WTC11 (cell line): ENCODE data around the gene MLF2. TPM values are rescaled to one million over a fixed set of nuclear protein-coding genes. Genes with fewer than 3 reads are reported as not detected.

ENCODE experiments used
- ATAC-seq: fragments of 200-7000 bp; cut with Tn5 transposase; 2 replicates; pipeline ENCODE4 v1.10.0; 2021; ENCODE audit warnings: mild to moderate bottlenecking, moderate library complexity
- CTCF ChIA-PET: fragments of 300-600 bp; sonication (Branson Sonifier 250); formaldehyde crosslinking; loops from one replicate; lab custom pipeline; 2021; ENCODE audit warnings: antibody characterized with exemption; lab: Charles Lee
- POLR2A ChIA-PET: fragments of 350-600 bp; sonication (Branson Sonifier 250); formaldehyde crosslinking; loops from one replicate; lab custom pipeline; 2021; ENCODE audit warnings: antibody characterized with exemption; lab: Charles Lee
- DNase-seq: peaks from one replicate; pipeline ENCODE4 v3.0.0; 2021; ENCODE audit warnings: low spot score
- H3K27ac Mint-ChIP-seq: 2 replicates; pipeline ENCODE4 v1.8.0; 2021; ENCODE audit warnings: mixed read lengths
- H3K27me3 Mint-ChIP-seq: 2 replicates; pipeline ENCODE4 v1.8.0; 2021; ENCODE audit warnings: low read depth, mild to moderate bottlenecking, moderate library complexity, mixed read lengths
- H3K36me3 Mint-ChIP-seq: 2 replicates; pipeline ENCODE4 v1.8.0; 2021; ENCODE audit warnings: mixed read lengths
- H3K4me1 Mint-ChIP-seq: 2 replicates; pipeline ENCODE4 v1.8.0; 2022; ENCODE audit warnings: mixed read lengths
- H3K4me3 Mint-ChIP-seq: 2 replicates; pipeline ENCODE4 v1.8.0; 2021; ENCODE audit warnings: mild to moderate bottlenecking, moderate library complexity, mixed read lengths
- H3K9me3 Mint-ChIP-seq: 2 replicates; pipeline ENCODE4 v1.8.0; 2021; ENCODE audit warnings: mixed read lengths
- ATF1 ChIP-seq: sonication (generic); formaldehyde crosslinking; IDR thresholded peaks from 2 replicates; pipeline ENCODE4 v1.8.1; 2023; ENCODE audit warnings: mild to moderate bottlenecking, moderate library complexity, missing genetic modification reagents
- ERG ChIP-seq: fragments of 250-450 bp; sonication (Bioruptor Pico); IDR thresholded peaks from 2 replicates; pipeline ENCODE4 v1.8.0; 2021; ENCODE audit warnings: mild to moderate bottlenecking
- NFE2L1 ChIP-seq: sonication (generic); formaldehyde crosslinking; IDR thresholded peaks from 2 replicates; pipeline ENCODE4 v1.8.1; 2023; ENCODE audit warnings: missing genetic modification reagents
- OVOL2 ChIP-seq: fragments of 250-450 bp; sonication (Bioruptor Pico); IDR thresholded peaks from 2 replicates; pipeline ENCODE4 v1.9.0; 2021; ENCODE audit warnings: mild to moderate bottlenecking, borderline replicate concordance
- SMAD4 ChIP-seq: sonication (generic); formaldehyde crosslinking; IDR thresholded peaks from 2 replicates; pipeline ENCODE4 v1.8.0; 2022; ENCODE audit warnings: mild to moderate bottlenecking, missing genetic modification reagents
- TEAD4 ChIP-seq: sonication (generic); formaldehyde crosslinking; IDR thresholded peaks from 2 replicates; pipeline ENCODE4 v1.8.0; 2022; ENCODE audit warnings: mild to moderate bottlenecking, missing genetic modification reagents
- ZBTB21 ChIP-seq: sonication (generic); formaldehyde crosslinking; IDR thresholded peaks from 2 replicates; pipeline ENCODE4 v1.8.1; 2023; ENCODE audit warnings: mild to moderate bottlenecking, missing genetic modification reagents, borderline replicate concordance
- total RNA-seq: library from RNA; stranded (reverse); gene quantifications from 3 replicates; pipeline ENCODE4 v1.2.3, GENCODE V29; 2021
- TF ChIP-seq, protein P1 (sequence below): fragments of 250-450 bp; sonication (Bioruptor Pico); IDR thresholded peaks from 2 replicates; pipeline ENCODE4 v1.9.0; 2021; ENCODE audit warnings: mild to moderate bottlenecking, borderline replicate concordance
- TF ChIP-seq, protein P2 (sequence below): fragments of 250-450 bp; sonication (Bioruptor Pico); IDR thresholded peaks from 2 replicates; pipeline ENCODE4 v1.9.0; 2021; ENCODE audit warnings: mild to moderate bottlenecking
- TF ChIP-seq, protein P3 (sequence below): fragments of 250-450 bp; sonication (Bioruptor Pico); conservative IDR thresholded peaks from 2 replicates; pipeline ENCODE4 v1.9.0; 2021; ENCODE audit warnings: mild to moderate bottlenecking
- TF ChIP-seq, protein P4 (sequence below): fragments of 250-450 bp; sonication (Bioruptor Pico); IDR thresholded peaks from 2 replicates; pipeline ENCODE4 v2.1.2; 2022; ENCODE audit warnings: mild to moderate bottlenecking, moderate library complexity

MLF2 gene
- total RNA-seq, 1 experiment from 2014 or later, result 236 TPM

GRCh38 chr12:6795088-6795487 lies 42.1 kb upstream of the MLF2 start (continued):
- TF ChIP-seq, protein P1, sequence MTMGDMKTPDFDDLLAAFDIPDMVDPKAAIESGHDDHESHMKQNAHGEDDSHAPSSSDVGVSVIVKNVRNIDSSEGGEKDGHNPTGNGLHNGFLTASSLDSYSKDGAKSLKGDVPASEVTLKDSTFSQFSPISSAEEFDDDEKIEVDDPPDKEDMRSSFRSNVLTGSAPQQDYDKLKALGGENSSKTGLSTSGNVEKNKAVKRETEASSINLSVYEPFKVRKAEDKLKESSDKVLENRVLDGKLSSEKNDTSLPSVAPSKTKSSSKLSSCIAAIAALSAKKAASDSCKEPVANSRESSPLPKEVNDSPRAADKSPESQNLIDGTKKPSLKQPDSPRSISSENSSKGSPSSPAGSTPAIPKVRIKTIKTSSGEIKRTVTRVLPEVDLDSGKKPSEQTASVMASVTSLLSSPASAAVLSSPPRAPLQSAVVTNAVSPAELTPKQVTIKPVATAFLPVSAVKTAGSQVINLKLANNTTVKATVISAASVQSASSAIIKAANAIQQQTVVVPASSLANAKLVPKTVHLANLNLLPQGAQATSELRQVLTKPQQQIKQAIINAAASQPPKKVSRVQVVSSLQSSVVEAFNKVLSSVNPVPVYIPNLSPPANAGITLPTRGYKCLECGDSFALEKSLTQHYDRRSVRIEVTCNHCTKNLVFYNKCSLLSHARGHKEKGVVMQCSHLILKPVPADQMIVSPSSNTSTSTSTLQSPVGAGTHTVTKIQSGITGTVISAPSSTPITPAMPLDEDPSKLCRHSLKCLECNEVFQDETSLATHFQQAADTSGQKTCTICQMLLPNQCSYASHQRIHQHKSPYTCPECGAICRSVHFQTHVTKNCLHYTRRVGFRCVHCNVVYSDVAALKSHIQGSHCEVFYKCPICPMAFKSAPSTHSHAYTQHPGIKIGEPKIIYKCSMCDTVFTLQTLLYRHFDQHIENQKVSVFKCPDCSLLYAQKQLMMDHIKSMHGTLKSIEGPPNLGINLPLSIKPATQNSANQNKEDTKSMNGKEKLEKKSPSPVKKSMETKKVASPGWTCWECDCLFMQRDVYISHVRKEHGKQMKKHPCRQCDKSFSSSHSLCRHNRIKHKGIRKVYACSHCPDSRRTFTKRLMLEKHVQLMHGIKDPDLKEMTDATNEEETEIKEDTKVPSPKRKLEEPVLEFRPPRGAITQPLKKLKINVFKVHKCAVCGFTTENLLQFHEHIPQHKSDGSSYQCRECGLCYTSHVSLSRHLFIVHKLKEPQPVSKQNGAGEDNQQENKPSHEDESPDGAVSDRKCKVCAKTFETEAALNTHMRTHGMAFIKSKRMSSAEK (CRISPR knock-in tag), result no peak

DNA sequence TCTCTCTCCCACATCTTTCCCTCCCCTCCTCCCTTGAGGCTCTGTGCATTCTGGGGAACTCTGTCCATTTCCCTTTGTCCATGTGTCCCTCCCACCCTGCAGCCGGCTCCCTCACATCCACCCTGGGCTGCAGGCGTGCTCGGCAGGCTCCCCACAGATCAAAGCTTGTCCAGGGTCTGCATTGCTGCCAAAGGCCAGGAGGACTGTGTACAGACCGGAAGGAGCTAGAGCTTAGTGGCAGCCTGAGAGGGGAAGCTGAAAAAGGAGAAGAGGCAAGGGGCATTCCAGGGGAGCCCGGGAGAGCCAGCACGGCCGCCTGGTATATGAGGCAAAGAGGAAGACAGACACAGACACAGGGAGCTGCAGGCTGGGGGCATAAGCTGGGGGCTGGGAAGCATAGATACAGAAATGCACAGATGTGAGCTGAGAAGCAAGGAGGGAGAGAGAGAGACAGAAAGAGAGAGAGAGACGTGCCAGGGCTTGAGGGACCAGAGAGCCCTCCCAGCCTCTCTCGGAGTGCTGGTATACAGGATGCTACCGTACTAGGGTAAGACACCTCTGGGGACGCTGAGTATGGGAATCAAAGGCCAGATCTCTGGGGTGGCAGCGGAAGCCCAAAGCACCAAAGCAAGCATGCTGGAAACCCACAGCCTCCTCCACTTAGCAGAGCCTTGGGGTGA lies 39.7 kb upstream of the MLF2 start:
- no peak overlapping the region for H3K4me3 Mint-ChIP-seq
- H3K4me1 Mint-ChIP-seq, result peaks cover 16% of the 10 kb centered on the region
- CTCF ChIA-PET, result interaction anchor here (0.8 to 1.5 kb wide), 5 partner anchors 26 to 172 kb away, joined by 3 to 4 read pairs (median 4); no protein-coding TSS in a partner anchor
- H3K9me3 Mint-ChIP-seq, result no peaks in the 10 kb centered on the region
- DNase-seq, result no peak
- POLR2A ChIA-PET, result interaction anchor here (0.6 to 1.4 kb wide), 3 partner anchors 9 to 380 kb away, joined by 4 to 6 read pairs (median 4); partner anchors contain the start of gene PTMS
- no peak overlapping the region for H3K27ac Mint-ChIP-seq
- H3K36me3 Mint-ChIP-seq, result no peaks in the 10 kb centered on the region
- no peak for TF ChIP-seq OVOL2 (CRISPR knock-in tag)
- TF ChIP-seq ATF1, result no peak
- TF ChIP-seq, protein P2, sequence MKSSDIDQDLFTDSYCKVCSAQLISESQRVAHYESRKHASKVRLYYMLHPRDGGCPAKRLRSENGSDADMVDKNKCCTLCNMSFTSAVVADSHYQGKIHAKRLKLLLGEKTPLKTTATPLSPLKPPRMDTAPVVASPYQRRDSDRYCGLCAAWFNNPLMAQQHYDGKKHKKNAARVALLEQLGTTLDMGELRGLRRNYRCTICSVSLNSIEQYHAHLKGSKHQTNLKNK (CRISPR knock-in tag), result no peak
- H3K27me3 Mint-ChIP-seq, result peaks cover 25% of the 10 kb centered on the region
- peak; percentile 11; the same call in 1 of the 2 replicates for ATAC-seq

DNA sequence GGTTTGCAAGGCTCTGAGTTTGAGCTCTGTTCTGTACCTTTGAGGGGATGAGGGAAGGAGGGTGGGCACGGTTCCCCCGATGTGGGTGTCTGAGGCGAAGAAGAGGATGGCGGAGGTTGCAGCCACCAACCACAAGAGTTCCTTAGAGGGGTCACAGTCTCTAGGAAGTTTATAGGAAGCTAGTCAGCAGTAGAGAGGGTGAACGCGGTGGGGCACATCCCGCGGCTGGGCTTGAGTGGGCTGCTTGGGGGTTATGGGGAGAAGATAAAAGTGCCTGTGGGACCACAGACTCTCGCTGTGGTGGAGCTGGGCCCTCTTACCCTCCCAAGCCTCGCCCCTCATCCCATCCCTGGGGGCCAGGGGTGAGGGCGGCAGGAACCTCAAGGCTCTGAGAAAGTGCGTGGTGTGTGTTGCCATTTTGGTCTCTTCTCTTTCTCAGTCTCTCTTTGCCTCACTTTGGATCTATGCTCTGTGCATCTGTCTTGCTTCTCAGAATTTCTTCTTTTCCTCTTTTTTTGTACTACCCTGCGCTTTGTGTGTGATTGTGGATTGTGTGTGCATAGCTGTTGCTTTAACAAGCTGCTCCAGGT lies 39.1 kb upstream of the MLF2 start:
- H3K9me3 Mint-ChIP-seq, result no peaks in the 10 kb centered on the region
- TF ChIP-seq, protein P3, sequence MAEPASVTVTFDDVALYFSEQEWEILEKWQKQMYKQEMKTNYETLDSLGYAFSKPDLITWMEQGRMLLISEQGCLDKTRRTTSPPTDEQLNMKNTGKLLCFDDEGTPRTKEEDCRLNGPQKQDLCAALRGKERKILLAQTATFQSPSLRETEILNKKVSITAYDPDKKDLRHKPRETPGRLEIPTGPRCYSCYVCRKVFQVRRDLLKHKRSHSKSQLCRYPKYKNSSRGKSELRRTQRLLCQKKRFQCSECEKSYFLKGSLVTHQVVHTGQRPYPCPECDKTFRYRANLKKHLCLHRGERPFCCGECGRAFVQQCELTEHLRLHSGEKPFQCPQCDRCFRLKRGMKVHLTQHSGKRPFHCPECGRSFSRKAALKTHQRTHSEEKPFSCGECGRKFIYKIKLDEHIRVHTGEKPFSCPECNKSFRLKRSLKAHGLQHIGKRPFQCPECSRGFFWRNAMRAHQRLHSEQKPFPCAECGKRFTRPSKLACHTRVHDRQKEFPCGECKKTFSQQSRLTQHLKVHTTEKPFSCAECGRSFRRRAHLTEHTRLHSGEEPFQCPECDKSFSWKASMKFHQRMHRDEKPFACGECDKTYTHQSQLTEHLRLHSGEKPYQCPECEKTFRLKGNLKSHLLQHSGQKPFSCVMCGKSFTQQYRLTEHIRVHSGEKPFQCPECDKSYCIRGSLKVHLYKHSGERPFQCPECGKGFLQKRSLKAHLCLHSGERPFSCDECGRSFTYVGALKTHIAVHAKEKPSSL (CRISPR knock-in tag), result no peak
- TF ChIP-seq ERG (CRISPR knock-in tag) (no peak), ZBTB21 (CRISPR knock-in tag) (no peak), NFE2L1 (CRISPR knock-in tag) (no peak), SMAD4 (CRISPR knock-in tag) (no peak), TEAD4 (CRISPR knock-in tag) (no peak)
- TF ChIP-seq, protein P4, sequence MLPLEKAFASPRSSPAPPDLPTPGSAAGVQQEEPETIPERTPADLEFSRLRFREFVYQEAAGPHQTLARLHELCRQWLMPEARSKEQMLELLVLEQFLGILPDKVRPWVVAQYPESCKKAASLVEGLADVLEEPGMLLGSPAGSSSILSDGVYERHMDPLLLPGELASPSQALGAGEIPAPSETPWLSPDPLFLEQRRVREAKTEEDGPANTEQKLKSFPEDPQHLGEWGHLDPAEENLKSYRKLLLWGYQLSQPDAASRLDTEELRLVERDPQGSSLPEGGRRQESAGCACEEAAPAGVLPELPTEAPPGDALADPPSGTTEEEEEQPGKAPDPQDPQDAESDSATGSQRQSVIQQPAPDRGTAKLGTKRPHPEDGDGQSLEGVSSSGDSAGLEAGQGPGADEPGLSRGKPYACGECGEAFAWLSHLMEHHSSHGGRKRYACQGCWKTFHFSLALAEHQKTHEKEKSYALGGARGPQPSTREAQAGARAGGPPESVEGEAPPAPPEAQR (CRISPR knock-in tag), result no peak
- ChIA-PET CTCF (interaction anchor here (1.1 to 1.3 kb wide), 2 partner anchors 44 to 172 kb away, joined by 4 read pairs; no protein-coding TSS in a partner anchor), POLR2A (interaction anchor here (0.6 kb wide), 1 partner anchor 9 kb away, joined by 4 read pairs; no protein-coding TSS in a partner anchor)
- H3K4me1 Mint-ChIP-seq, result peaks cover 19% of the 10 kb centered on the region
- ATAC-seq (no peak), DNase-seq (no peak)
- no peaks in the 10 kb centered on the region for H3K36me3 Mint-ChIP-seq
- H3K27ac Mint-ChIP-seq, result no peak overlapping the region
- peaks cover 25% of the 10 kb centered on the region for H3K27me3 Mint-ChIP-seq
- no peak overlapping the region for H3K4me3 Mint-ChIP-seq
